K562 (cell line): ENCODE results near the gene PLD1. TPM values are rescaled to one million over a fixed set of nuclear protein-coding genes. Genes with fewer than 3 reads are reported as not detected.

Source experiments
- ATF1 ChIP-seq, 2 experiments: fragments of 450-650 bp in 1 of 2; IDR thresholded peaks; 2 replicates each; pipeline ENCODE4 v1.6.1; 2016; ENCODE audit warnings: missing compliant biosample characterization in 1 of 2, missing genetic modification characterization in 1 of 2
- SMARCC2 ChIP-seq: fragments of 450-650 bp; IDR thresholded peaks from 2 replicates; pipeline ENCODE4 v1.6.1; 2017; ENCODE audit warnings: antibody characterized with exemption, moderate library complexity, mild to moderate bottlenecking, low read depth
- polyA plus RNA-seq, 8 experiments: library from polyadenylated mRNA; depleted of rRNA in 4 of 8; stranded (reverse) in 5 of 8; unstranded in 3 of 8; fragments of >200 nt; fragmentation: Nextera tagmentation in 2 of 8; fragmentation: Illumina TruSeq in 1 of 8; extraction: Ambion mirVana in 2 of 8; extraction: Trizol in 1 of 8; gene quantifications; 2 replicates each; pipeline versions ENCODE4 v1.2.1 to v1.2.3, GENCODE V29; 2011 to 2014; ENCODE audit warnings: inconsistent platforms in 1 of 8, missing spikeins in 1 of 8
- total RNA-seq, 7 experiments: library from RNA; depleted of rRNA in 6 of 7; stranded (reverse); fragments of >200 nt in 6 of 7; fragmentation: Illumina TruSeq in 2 of 7; extraction: Trizol in 2 of 7; gene quantifications; 2 replicates each; pipeline versions ENCODE4 v1.2.1 to v1.2.3, GENCODE V29; 2011 to 2021; ENCODE audit warnings: low replicate concordance in 1 of 7
- TF ChIP-seq, protein P1 (sequence below): fragments of 250-450 bp; sonication (Bioruptor Pico); IDR thresholded peaks from 2 replicates; pipeline ENCODE4 v1.8.0; 2022; ENCODE audit warnings: moderate library complexity, mild to moderate bottlenecking, inconsistent platforms
- TF ChIP-seq, protein P2 (sequence below): fragments of 450-650 bp; formaldehyde crosslinking; IDR thresholded peaks from 2 replicates; pipeline ENCODE4 v1.4.0; 2020; ENCODE audit warnings: mild to moderate bottlenecking, moderate library complexity
- TF ChIP-seq, protein P3 (sequence below): fragments of 450-650 bp; IDR thresholded peaks from 2 replicates; pipeline ENCODE4 v1.6.1; 2016

PLD1 gene
- total and polyA plus RNA-seq, 9 of the 15 experiments (the other 6 are each of a cell fraction or from before 2014, with no cell fraction given): 8.4 to 26.1 (median 18.6) TPM

DNA sequence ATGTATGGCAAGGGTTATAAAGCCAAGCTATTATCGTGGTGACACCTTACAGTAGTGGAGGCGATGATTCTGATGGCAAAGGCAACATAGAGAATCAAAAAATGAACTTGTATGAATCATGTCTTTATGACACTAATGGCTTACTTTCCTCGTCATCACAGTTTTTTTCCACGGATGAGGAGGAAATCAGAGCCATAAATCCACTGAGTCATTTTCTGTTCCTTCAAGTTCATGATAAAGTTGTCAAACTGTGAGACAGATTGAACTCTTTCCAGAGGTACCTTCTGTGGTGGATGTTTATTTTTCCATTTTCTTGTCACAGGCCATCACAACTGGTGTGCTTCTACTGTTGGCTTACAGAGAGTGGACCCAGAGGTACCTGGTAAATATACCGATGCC, 41.4 kb upstream of the PLD1 start (continued):
- TF ChIP-seq, protein P1, sequence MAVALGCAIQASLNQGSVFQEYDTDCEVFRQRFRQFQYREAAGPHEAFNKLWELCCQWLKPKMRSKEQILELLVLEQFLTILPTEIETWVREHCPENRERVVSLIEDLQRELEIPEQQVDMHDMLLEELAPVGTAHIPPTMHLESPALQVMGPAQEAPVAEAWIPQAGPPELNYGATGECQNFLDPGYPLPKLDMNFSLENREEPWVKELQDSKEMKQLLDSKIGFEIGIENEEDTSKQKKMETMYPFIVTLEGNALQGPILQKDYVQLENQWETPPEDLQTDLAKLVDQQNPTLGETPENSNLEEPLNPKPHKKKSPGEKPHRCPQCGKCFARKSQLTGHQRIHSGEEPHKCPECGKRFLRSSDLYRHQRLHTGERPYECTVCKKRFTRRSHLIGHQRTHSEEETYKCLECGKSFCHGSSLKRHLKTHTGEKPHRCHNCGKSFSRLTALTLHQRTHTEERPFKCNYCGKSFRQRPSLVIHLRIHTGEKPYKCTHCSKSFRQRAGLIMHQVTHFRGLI (CRISPR knock-in tag): no peak
- TF ChIP-seq, protein P2, sequence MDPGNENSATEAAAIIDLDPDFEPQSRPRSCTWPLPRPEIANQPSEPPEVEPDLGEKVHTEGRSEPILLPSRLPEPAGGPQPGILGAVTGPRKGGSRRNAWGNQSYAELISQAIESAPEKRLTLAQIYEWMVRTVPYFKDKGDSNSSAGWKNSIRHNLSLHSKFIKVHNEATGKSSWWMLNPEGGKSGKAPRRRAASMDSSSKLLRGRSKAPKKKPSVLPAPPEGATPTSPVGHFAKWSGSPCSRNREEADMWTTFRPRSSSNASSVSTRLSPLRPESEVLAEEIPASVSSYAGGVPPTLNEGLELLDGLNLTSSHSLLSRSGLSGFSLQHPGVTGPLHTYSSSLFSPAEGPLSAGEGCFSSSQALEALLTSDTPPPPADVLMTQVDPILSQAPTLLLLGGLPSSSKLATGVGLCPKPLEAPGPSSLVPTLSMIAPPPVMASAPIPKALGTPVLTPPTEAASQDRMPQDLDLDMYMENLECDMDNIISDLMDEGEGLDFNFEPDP: no peak
- TF ChIP-seq SMARCC2: 0 out of 2 replicates have a peak, but pooled peaks have one; percentile 51
- TF ChIP-seq, protein P3, sequence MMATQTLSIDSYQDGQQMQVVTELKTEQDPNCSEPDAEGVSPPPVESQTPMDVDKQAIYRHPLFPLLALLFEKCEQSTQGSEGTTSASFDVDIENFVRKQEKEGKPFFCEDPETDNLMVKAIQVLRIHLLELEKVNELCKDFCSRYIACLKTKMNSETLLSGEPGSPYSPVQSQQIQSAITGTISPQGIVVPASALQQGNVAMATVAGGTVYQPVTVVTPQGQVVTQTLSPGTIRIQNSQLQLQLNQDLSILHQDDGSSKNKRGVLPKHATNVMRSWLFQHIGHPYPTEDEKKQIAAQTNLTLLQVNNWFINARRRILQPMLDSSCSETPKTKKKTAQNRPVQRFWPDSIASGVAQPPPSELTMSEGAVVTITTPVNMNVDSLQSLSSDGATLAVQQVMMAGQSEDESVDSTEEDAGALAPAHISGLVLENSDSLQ: peak; percentile 77
- no peak for TF ChIP-seq ATF1 (CRISPR knock-in tag; IDR thresholded peaks at IDR 0.05)
- peak; percentile 33; the same call in 1 of the 2 replicates for TF ChIP-seq ATF1 (tag; IDR thresholded peaks at IDR 0.05)
- TF ChIP-seq, all 486 proteins: peak for 32
